Immature natural killer cell (primary cell): ENCODE measurements around the gene LCN1. TPM values are rescaled to one million over a fixed set of nuclear protein-coding genes. Genes with fewer than 3 reads are reported as not detected.

Experiments used
- DNase-seq, 3 donors: peaks; one replicate each; pipeline ENCODE4 v3.0.0; 2022; ENCODE audit warnings: mixed read lengths in 1 of 3
- H3K27ac Mint-ChIP-seq, 6 donors: one replicate each; pipeline ENCODE4 v1.8.0; 2020; ENCODE audit warnings: mixed read lengths in 6 of 6, mild to moderate bottlenecking in 5 of 6, inconsistent platforms in 4 of 6, moderate library complexity in 3 of 6
- H3K27me3 Mint-ChIP-seq, 3 donors: one replicate each; pipeline ENCODE4 v1.8.0; 2020 to 2021; ENCODE audit warnings: low read depth in 3 of 3, mild to moderate bottlenecking in 3 of 3, mixed read lengths in 3 of 3, moderate library complexity in 3 of 3, inconsistent platforms in 1 of 3
- H3K36me3 Mint-ChIP-seq, 3 donors: one replicate each; pipeline ENCODE4 v1.8.0; 2020; ENCODE audit warnings: mixed read lengths in 3 of 3, inconsistent platforms in 2 of 3, mild to moderate bottlenecking in 2 of 3
- H3K4me1 Mint-ChIP-seq, 2 donors: one replicate each; pipeline ENCODE4 v1.8.0; 2020; ENCODE audit warnings: inconsistent platforms in 2 of 2, mild to moderate bottlenecking in 2 of 2, mixed read lengths in 2 of 2, moderate library complexity in 1 of 2
- H3K4me3 Mint-ChIP-seq, 5 donors: one replicate each; pipeline ENCODE4 v1.8.0; 2020; ENCODE audit warnings: mild to moderate bottlenecking in 5 of 5, mixed read lengths in 5 of 5, inconsistent platforms in 3 of 5, moderate library complexity in 3 of 5
- H3K9me3 Mint-ChIP-seq, 6 donors: one replicate each; pipeline ENCODE4 v1.8.0; 2020; ENCODE audit warnings: mild to moderate bottlenecking in 6 of 6, mixed read lengths in 6 of 6, inconsistent platforms in 4 of 6, moderate library complexity in 3 of 6
- polyA plus RNA-seq, 3 donors: library from polyadenylated mRNA; unstranded; fragments of 300-500 nt; fragmentation: Illumina TruSeq; gene quantifications; one replicate each; pipeline ENCODE4 v1.2.3, GENCODE V29; 2021

LCN1 gene
- polyA plus RNA-seq, 3 donors from 2014 or later: not detected

- no peaks in the 10 kb centered on the region for H3K9me3 Mint-ChIP-seq
- DNase-seq: no peak
- no peaks in the 10 kb centered on the region for H3K36me3 Mint-ChIP-seq
Observed at GRCh38 chr9:135515083-135515951, 5.9 kb upstream of the LCN1 start.

GRCh38 chr9:135516132-135516860 lies 4.9 kb upstream of the LCN1 start:
- DNase-seq: no peak
- Mint-ChIP-seq H3K9me3 (no peaks in the 10 kb centered on the region), H3K4me1 (peaks cover 0 to 2% of the 10 kb centered on the region in 2 donors), H3K27ac (no peak overlapping the region), H3K27me3 (peaks cover 1 to 3% (median 3%) of the 10 kb centered on the region in 3 donors), H3K4me3 (no peak overlapping the region), H3K36me3 (no peaks in the 10 kb centered on the region)

More at GRCh38 chr9:135515083-135515951, 5.9 kb upstream of the LCN1 start:
- peaks cover 0 to 6% of the 10 kb centered on the region in 2 donors for H3K4me1 Mint-ChIP-seq
- H3K27ac Mint-ChIP-seq: no peak overlapping the region
- peaks cover 1 to 3% (median 3%) of the 10 kb centered on the region in 3 donors for H3K27me3 Mint-ChIP-seq
- H3K4me3 Mint-ChIP-seq: no peak overlapping the region

- H3K4me3 Mint-ChIP-seq: no peak overlapping the region
- no peaks in the 10 kb centered on the region for H3K9me3 Mint-ChIP-seq
- H3K36me3 Mint-ChIP-seq: no peaks in the 10 kb centered on the region
- no peak for DNase-seq
- H3K27me3 Mint-ChIP-seq: peaks cover 1 to 3% (median 3%) of the 10 kb centered on the region in 3 donors
- H3K4me1 Mint-ChIP-seq: no peaks in the 10 kb centered on the region
- H3K27ac Mint-ChIP-seq: no peak overlapping the region
Observed at GRCh38 chr9:135517407-135517822, 3.8 kb upstream of the LCN1 start.

GRCh38 chr9:135519179-135519971 lies 1.9 kb upstream of the LCN1 start:
- H3K36me3 Mint-ChIP-seq: no peaks in the 10 kb centered on the region
- H3K27me3 Mint-ChIP-seq: peaks cover 0 to 3% (median 0%) of the 10 kb centered on the region in 3 donors
- H3K27ac Mint-ChIP-seq: no peak overlapping the region
- H3K9me3 Mint-ChIP-seq: no peaks in the 10 kb centered on the region
- H3K4me1 Mint-ChIP-seq: no peaks in the 10 kb centered on the region
- no peak for DNase-seq
- no peak overlapping the region for H3K4me3 Mint-ChIP-seq

GRCh38 chr9:135521608-135522095 lies 412 bp downstream of the LCN1 start:
- no peaks in the 10 kb centered on the region for H3K9me3 Mint-ChIP-seq
- no peak overlapping the region for H3K4me3 Mint-ChIP-seq
- no peak for DNase-seq
- H3K27ac Mint-ChIP-seq: no peak overlapping the region
- H3K4me1 Mint-ChIP-seq: no peaks in the 10 kb centered on the region
- H3K27me3 Mint-ChIP-seq: peaks cover 0 to 3% (median 0%) of the 10 kb centered on the region in 3 donors
- no peaks in the 10 kb centered on the region for H3K36me3 Mint-ChIP-seq

- H3K27ac Mint-ChIP-seq: no peak overlapping the region
- H3K27me3 Mint-ChIP-seq: peaks cover 0 to 3% (median 0%) of the 10 kb centered on the region in 3 donors
- no peak overlapping the region for H3K4me3 Mint-ChIP-seq
- H3K36me3 Mint-ChIP-seq: no peaks in the 10 kb centered on the region
- H3K4me1 Mint-ChIP-seq: no peaks in the 10 kb centered on the region
- H3K9me3 Mint-ChIP-seq: no peaks in the 10 kb centered on the region
- no peak for DNase-seq
Observed at GRCh38 chr9:135522137-135522877, 1.1 kb downstream of the LCN1 start.

GRCh38 chr9:135522931-135523330 lies 1.7 kb downstream of the LCN1 start:
- DNase-seq: no peak
- Mint-ChIP-seq H3K36me3 (no peaks in the 10 kb centered on the region), H3K4me1 (no peaks in the 10 kb centered on the region), H3K9me3 (no peaks in the 10 kb centered on the region), H3K27ac (no peak overlapping the region), H3K27me3 (peaks cover 0 to 3% (median 0%) of the 10 kb centered on the region in 3 donors), H3K4me3 (no peak overlapping the region)

- H3K27ac Mint-ChIP-seq: no peak overlapping the region
- H3K4me1 Mint-ChIP-seq: no peaks in the 10 kb centered on the region
- no peaks in the 10 kb centered on the region for H3K36me3 Mint-ChIP-seq
- no peaks in the 10 kb centered on the region for H3K9me3 Mint-ChIP-seq
- no peak for DNase-seq
- H3K27me3 Mint-ChIP-seq: no peaks in the 10 kb centered on the region
- H3K4me3 Mint-ChIP-seq: no peak overlapping the region
Observed at GRCh38 chr9:135523521-135524129, 2.4 kb downstream of the LCN1 start.

- no peak for DNase-seq
- Mint-ChIP-seq H3K27ac (no peak overlapping the region), H3K27me3 (no peaks in the 10 kb centered on the region), H3K9me3 (no peaks in the 10 kb centered on the region), H3K36me3 (no peaks in the 10 kb centered on the region), H3K4me1 (no peaks in the 10 kb centered on the region), H3K4me3 (no peak overlapping the region)
Observed at GRCh38 chr9:135524130-135524861, 3.1 kb downstream of the LCN1 start.

- Mint-ChIP-seq H3K36me3 (no peaks in the 10 kb centered on the region), H3K4me3 (no peak overlapping the region), H3K9me3 (peaks cover 0 to 1% (median 0%) of the 10 kb centered on the region in 6 donors), H3K4me1 (no peaks in the 10 kb centered on the region), H3K27ac (no peak overlapping the region), H3K27me3 (no peaks in the 10 kb centered on the region)
- no peak for DNase-seq
Observed at GRCh38 chr9:135525241-135526088, 4.2 kb downstream of the LCN1 start.

GRCh38 chr9:135526089-135526729 lies 5.0 kb downstream of the LCN1 start:
- no peak overlapping the region for H3K4me3 Mint-ChIP-seq
- H3K27me3 Mint-ChIP-seq: no peaks in the 10 kb centered on the region
- H3K9me3 Mint-ChIP-seq: peaks cover 0 to 1% (median 0%) of the 10 kb centered on the region in 6 donors
- no peaks in the 10 kb centered on the region for H3K36me3 Mint-ChIP-seq
- H3K4me1 Mint-ChIP-seq: no peaks in the 10 kb centered on the region
- DNase-seq: no peak
- H3K27ac Mint-ChIP-seq: no peak overlapping the region
